Heart left ventricle (tissue), 13 donors: Measurements from ENCODE around the gene PPME1.

Experiments
- POLR2A ChIP-seq, 2 donors: fragments of 450-650 bp; IDR thresholded peaks; one replicate each; pipeline ENCODE4 v1.6.1; 2017; ENCODE audit warnings: antibody characterized with exemption in 2 of 2, mild to moderate bottlenecking in 2 of 2, moderate library complexity in 2 of 2
- TF ChIP-seq, protein P1 (sequence below), 12 donors: fragments of 200-600 bp; sonication (generic) in 4 of 12; IDR thresholded peaks; one replicate each; pipeline versions ENCODE4 v1.5.0 to v1.8.0; 2018 to 2022; ENCODE audit warnings: antibody characterized with exemption in 12 of 12, mild to moderate bottlenecking in 5 of 12
- donor health status: ischemic (EF 13 %, LVEDD 7.1; RV severe dilation, severe dysfunction).
- donor health status: DM: no; HTN: yes; CAD: no.
- donor health status: DM: no; HTN: no; CAD: no.
- donor health status: ischemic (EF 25% LVEDD 6.9; RV normal size, moderate dysfunction).
- donor health status: ischemic (EF 25% LVEDD 5.7; RV mildly dilated, moderate dysfunction).
- donor health status: ischemic (EF 35%, LVEDD 5.7; RV mildly dilated, moderate dysfunction).
- donor health status: nonischemic (EF 11% LVEDD 7.7; RV severe dilation, severe dysfunction).
- donor health status: DM: yes; HTN: yes; CAD: no.
- donor health status: PGD.
- donor health status: ischemic (EF 29% LVEDD 5.4; RV normal size, mild dysfunction).
- donor health status: nonischemic (EF 23%, LVEDD 6.1; RV moderate dilation, normal function).

DNA sequence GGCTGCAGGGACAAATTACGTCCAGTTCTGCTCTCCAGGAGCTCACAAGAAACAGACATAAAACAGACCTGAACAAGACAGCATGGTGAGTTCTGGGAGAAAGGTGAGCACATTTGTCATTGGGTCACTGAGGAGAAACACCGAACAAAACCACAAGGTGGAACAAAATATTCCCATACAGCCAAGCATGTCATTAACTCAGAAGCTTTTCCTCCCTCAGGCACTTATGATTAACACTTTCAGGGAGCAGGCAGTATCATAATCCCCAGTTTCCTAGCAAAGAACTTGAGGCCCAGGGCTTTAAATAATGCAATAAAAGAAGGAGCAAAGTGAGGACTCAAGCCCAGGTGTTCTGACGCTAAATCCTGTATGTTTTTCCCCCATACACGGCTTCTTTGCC lies 97.4 kb downstream of the PPME1 start:
- TF ChIP-seq, protein P1, sequence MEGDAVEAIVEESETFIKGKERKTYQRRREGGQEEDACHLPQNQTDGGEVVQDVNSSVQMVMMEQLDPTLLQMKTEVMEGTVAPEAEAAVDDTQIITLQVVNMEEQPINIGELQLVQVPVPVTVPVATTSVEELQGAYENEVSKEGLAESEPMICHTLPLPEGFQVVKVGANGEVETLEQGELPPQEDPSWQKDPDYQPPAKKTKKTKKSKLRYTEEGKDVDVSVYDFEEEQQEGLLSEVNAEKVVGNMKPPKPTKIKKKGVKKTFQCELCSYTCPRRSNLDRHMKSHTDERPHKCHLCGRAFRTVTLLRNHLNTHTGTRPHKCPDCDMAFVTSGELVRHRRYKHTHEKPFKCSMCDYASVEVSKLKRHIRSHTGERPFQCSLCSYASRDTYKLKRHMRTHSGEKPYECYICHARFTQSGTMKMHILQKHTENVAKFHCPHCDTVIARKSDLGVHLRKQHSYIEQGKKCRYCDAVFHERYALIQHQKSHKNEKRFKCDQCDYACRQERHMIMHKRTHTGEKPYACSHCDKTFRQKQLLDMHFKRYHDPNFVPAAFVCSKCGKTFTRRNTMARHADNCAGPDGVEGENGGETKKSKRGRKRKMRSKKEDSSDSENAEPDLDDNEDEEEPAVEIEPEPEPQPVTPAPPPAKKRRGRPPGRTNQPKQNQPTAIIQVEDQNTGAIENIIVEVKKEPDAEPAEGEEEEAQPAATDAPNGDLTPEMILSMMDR (IDR thresholded peaks at IDR 0.05) = no peak
- no peak for TF ChIP-seq POLR2A (IDR thresholded peaks at IDR 0.05)
